ENCODE measurements around the gene FFAR2.
"Not testable (repeated sequence)": the region's sequence is repeated elsewhere in the genome, so short reads cannot be mapped to it uniquely, and the experiment has no call there.

The FFAR2 gene

GRCh38 chr19:35423406-35423805 is 24.7 kb upstream of the FFAR2 start:
- not testable (repeated sequence) for H3K4me1 ChIP-seq (ENCODE audit: control insufficient read depth, insufficient read depth, low read length); H3K4me3 ChIP-seq (ENCODE audit: insufficient read depth, low read depth, low read length); H3K27me3 ChIP-seq (ENCODE audit: control insufficient read depth, insufficient read depth, low read length, poor library complexity, severe bottlenecking); H3K27ac ChIP-seq (ENCODE audit: insufficient read depth, low read depth, low read length, poor library complexity, severe bottlenecking); H3K9me3 ChIP-seq (ENCODE audit: control insufficient read depth, low read length); H3K36me3 ChIP-seq (ENCODE audit: control insufficient read depth, insufficient read depth, low read length)
- 91 to 95% methylated on average over 6 of the region's 7 CpGs for WGBS, 2 experiments

GRCh38 chr19:35425682-35426081 is 22.4 kb upstream of the FFAR2 start:
- H3K4me3 ChIP-seq (ENCODE audit: insufficient read depth, low read depth, low read length) = no peak overlapping the region
- WGBS, 2 experiments = 90 to 94% methylated on average over 4 of the region's 4 CpGs
- no peaks in the 10 kb centered on the region for H3K9me3 ChIP-seq (ENCODE audit: control insufficient read depth, low read length)

GRCh38 chr19:35427187-35427586 is 20.9 kb upstream of the FFAR2 start:
- H3K36me3 ChIP-seq (ENCODE audit: control insufficient read depth, insufficient read depth, low read length) = no peaks in the 10 kb centered on the region
- H3K4me3 ChIP-seq (ENCODE audit: insufficient read depth, low read depth, low read length) = no peak overlapping the region
- no peaks in the 10 kb centered on the region for H3K9me3 ChIP-seq (ENCODE audit: control insufficient read depth, low read length)
- no peak overlapping the region for H3K27ac ChIP-seq (ENCODE audit: insufficient read depth, low read depth, low read length, poor library complexity, severe bottlenecking)
- H3K4me1 ChIP-seq (ENCODE audit: control insufficient read depth, insufficient read depth, low read length) = no peaks in the 10 kb centered on the region
- WGBS, 2 experiments = 87 to 96% methylated on average over 4 of the region's 4 CpGs
- no peaks in the 10 kb centered on the region for H3K27me3 ChIP-seq (ENCODE audit: control insufficient read depth, insufficient read depth, low read length, poor library complexity, severe bottlenecking)

More at GRCh38 chr19:35425682-35426081, 22.4 kb upstream of the FFAR2 start:
- Histone ChIP-seq H3K27ac (ENCODE audit: insufficient read depth, low read depth, low read length, poor library complexity, severe bottlenecking) (no peak overlapping the region), H3K36me3 (ENCODE audit: control insufficient read depth, insufficient read depth, low read length) (no peaks in the 10 kb centered on the region), H3K4me1 (ENCODE audit: control insufficient read depth, insufficient read depth, low read length) (no peaks in the 10 kb centered on the region), H3K27me3 (ENCODE audit: control insufficient read depth, insufficient read depth, low read length, poor library complexity, severe bottlenecking) (no peaks in the 10 kb centered on the region)

- Histone ChIP-seq H3K36me3 (ENCODE audit: control insufficient read depth, insufficient read depth, low read length) (no peaks in the 10 kb centered on the region), H3K27ac (ENCODE audit: insufficient read depth, low read depth, low read length, poor library complexity, severe bottlenecking) (no peak overlapping the region), H3K9me3 (ENCODE audit: control insufficient read depth, low read length) (no peaks in the 10 kb centered on the region), H3K4me3 (ENCODE audit: insufficient read depth, low read depth, low read length) (no peak overlapping the region), H3K4me1 (ENCODE audit: control insufficient read depth, insufficient read depth, low read length) (no peaks in the 10 kb centered on the region), H3K27me3 (ENCODE audit: control insufficient read depth, insufficient read depth, low read length, poor library complexity, severe bottlenecking) (no peaks in the 10 kb centered on the region)
- 92% methylated on average over 21 of the region's 21 CpGs for WGBS, 2 experiments
Measured at GRCh38 chr19:35429698-35430408, 18.2 kb upstream of the FFAR2 start.

DNA sequence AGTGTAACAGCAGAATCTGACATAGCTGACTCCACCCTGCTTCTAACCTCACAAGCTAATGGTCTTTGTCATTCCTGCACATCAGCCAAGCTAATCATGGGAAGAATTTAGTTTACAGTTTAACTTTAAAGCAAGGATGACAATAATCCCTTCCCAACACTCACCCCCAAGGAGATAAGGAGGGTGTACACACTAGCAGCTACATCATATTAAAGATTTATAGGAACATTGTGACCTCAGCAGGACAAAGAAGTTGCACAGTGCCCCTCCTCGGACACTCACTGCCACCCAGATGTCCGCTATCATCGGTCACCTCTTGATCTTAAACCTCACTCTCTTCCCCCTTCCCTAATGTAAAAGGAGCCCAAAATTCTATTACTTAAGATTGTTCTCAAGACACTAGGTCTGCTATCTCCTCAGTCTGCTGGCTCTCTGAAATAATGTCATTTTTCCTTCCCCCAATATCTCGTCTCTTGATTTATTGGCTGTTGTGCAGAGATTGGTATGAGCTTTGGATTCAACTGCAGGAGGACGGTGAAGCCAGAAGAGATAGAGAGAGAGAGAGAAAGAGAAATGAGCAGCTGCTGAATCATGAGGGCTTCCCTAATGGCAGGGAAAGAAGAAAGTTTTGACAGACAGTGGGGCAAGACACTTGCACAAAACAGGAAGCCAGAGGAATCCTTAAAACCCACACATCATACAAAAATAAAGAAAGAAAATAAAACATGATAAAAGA is 17.5 kb upstream of the FFAR2 start:
- Histone ChIP-seq H3K4me1 (ENCODE audit: control insufficient read depth, insufficient read depth, low read length) (no peaks in the 10 kb centered on the region), H3K9me3 (ENCODE audit: control insufficient read depth, low read length) (no peaks in the 10 kb centered on the region), H3K36me3 (ENCODE audit: control insufficient read depth, insufficient read depth, low read length) (no peaks in the 10 kb centered on the region), H3K27me3 (ENCODE audit: control insufficient read depth, insufficient read depth, low read length, poor library complexity, severe bottlenecking) (no peaks in the 10 kb centered on the region), H3K27ac (ENCODE audit: insufficient read depth, low read depth, low read length, poor library complexity, severe bottlenecking) (no peak overlapping the region), H3K4me3 (ENCODE audit: insufficient read depth, low read depth, low read length) (no peak overlapping the region)
- 78 to 80% methylated on average over 4 to 5 of the region's 5 CpGs for WGBS, 2 experiments

DNA sequence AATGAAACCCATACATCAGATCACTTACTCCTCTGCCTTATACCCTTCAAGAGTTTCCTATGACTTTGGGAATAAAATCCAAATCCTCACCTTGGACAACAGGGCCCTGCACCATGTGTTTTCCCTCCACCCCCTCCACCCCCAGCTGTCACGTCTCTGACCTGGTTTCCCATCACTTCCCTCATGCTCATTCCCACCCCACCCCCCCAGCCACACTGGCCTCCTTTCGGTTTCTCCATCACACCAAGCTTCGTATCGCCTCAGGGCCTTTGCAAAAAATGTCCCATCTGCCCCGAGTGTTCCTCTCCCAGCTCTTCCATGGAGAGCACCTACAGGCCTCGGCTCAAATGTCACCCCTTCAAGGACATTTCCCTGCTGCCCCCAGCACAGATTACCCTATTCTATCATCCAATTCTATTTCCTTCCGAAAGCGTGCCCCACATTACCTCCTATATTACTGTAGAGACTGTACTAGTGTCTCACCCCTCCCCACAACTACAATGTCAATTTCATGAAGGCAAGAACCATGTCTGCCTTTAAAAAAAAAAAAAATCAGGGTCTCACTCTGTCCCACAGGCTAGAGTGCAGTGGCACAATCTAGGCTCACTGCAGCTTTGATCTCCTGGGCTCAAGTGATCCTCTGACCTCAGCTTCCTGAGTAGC is 16.8 kb upstream of the FFAR2 start:
- Histone ChIP-seq H3K9me3 (ENCODE audit: control insufficient read depth, low read length) (no peaks in the 10 kb centered on the region), H3K27ac (ENCODE audit: insufficient read depth, low read depth, low read length, poor library complexity, severe bottlenecking) (no peak overlapping the region), H3K4me3 (ENCODE audit: insufficient read depth, low read depth, low read length) (no peak overlapping the region), H3K4me1 (ENCODE audit: control insufficient read depth, insufficient read depth, low read length) (no peaks in the 10 kb centered on the region), H3K27me3 (ENCODE audit: control insufficient read depth, insufficient read depth, low read length, poor library complexity, severe bottlenecking) (no peaks in the 10 kb centered on the region), H3K36me3 (ENCODE audit: control insufficient read depth, insufficient read depth, low read length) (no peaks in the 10 kb centered on the region)
- WGBS, 2 experiments = 91 to 93% methylated on average over 8 of the region's 8 CpGs

DNA sequence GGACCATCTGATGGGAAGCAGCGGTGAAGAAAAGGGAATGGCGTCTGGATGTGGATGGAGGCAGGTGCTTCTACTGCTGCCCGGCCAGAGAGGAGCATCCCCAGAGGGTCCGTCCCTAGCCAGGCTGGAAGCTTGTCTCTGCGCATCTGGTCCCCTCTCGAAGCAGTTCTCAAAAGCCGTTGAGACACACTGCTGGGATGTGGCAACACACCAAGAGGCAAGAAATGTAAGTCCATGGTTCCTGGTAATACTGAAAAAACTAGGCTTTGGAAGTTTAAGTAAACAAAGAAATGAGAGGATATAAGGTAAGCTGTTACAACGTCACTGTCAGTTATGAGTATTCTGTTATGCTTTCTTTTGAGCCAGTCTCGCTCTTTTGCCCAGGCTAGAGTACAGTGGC is 15.1 kb upstream of the FFAR2 start:
- no peak overlapping the region for H3K4me3 ChIP-seq (ENCODE audit: insufficient read depth, low read depth, low read length)
- WGBS, 2 experiments = 94 to 95% methylated on average over 9 of the region's 9 CpGs
- H3K4me1 ChIP-seq (ENCODE audit: control insufficient read depth, insufficient read depth, low read length) = no peaks in the 10 kb centered on the region
- H3K27ac ChIP-seq (ENCODE audit: insufficient read depth, low read depth, low read length, poor library complexity, severe bottlenecking) = no peak overlapping the region
- H3K36me3 ChIP-seq (ENCODE audit: control insufficient read depth, insufficient read depth, low read length) = no peaks in the 10 kb centered on the region
- no peaks in the 10 kb centered on the region for H3K27me3 ChIP-seq (ENCODE audit: control insufficient read depth, insufficient read depth, low read length, poor library complexity, severe bottlenecking)
- no peaks in the 10 kb centered on the region for H3K9me3 ChIP-seq (ENCODE audit: control insufficient read depth, low read length)

DNA sequence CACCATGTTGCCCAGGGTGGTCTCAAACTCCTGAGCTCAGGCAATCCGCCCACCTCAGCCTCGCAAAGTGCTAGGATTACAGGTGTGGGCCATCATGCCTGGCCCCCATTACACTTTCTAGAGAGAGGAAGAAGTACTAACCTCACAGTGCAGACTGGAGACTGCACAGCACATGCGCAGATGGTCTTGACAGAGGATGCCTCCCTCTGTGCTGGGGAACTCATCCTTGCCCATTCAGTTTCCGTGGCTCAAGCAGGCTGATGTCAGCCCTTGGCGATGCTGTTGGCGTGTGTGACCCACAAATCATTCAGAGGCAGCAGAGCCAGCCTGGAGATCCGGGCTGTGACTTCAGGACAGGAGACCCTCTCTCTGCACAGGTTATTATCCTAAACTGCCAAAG is 14.6 kb upstream of the FFAR2 start:
- no peak overlapping the region for H3K27ac ChIP-seq (ENCODE audit: insufficient read depth, low read depth, low read length, poor library complexity, severe bottlenecking)
- no peaks in the 10 kb centered on the region for H3K36me3 ChIP-seq (ENCODE audit: control insufficient read depth, insufficient read depth, low read length)
- H3K4me1 ChIP-seq (ENCODE audit: control insufficient read depth, insufficient read depth, low read length) = no peaks in the 10 kb centered on the region
- no peaks in the 10 kb centered on the region for H3K9me3 ChIP-seq (ENCODE audit: control insufficient read depth, low read length)
- WGBS, 2 experiments = 93% methylated on average over 7 of the region's 7 CpGs
- no peak overlapping the region for H3K4me3 ChIP-seq (ENCODE audit: insufficient read depth, low read depth, low read length)
- no peaks in the 10 kb centered on the region for H3K27me3 ChIP-seq (ENCODE audit: control insufficient read depth, insufficient read depth, low read length, poor library complexity, severe bottlenecking)

GRCh38 chr19:35435896-35436295 is 12.2 kb upstream of the FFAR2 start:
- Histone ChIP-seq H3K36me3 (ENCODE audit: control insufficient read depth, insufficient read depth, low read length) (no peaks in the 10 kb centered on the region), H3K4me1 (ENCODE audit: control insufficient read depth, insufficient read depth, low read length) (no peaks in the 10 kb centered on the region), H3K27ac (ENCODE audit: insufficient read depth, low read depth, low read length, poor library complexity, severe bottlenecking) (no peak overlapping the region), H3K4me3 (ENCODE audit: insufficient read depth, low read depth, low read length) (no peak overlapping the region), H3K9me3 (ENCODE audit: control insufficient read depth, low read length) (no peaks in the 10 kb centered on the region), H3K27me3 (ENCODE audit: control insufficient read depth, insufficient read depth, low read length, poor library complexity, severe bottlenecking) (no peaks in the 10 kb centered on the region)
- WGBS, 2 experiments = 87 to 94% methylated on average over 3 of the region's 3 CpGs
